ENCODE data around the gene PNMT. TPM values are rescaled to one million over a fixed set of nuclear protein-coding genes. Genes with fewer than 3 reads are reported as not detected.

PNMT gene
- total and polyA plus RNA-seq, 2 of the 8 experiments (the other 6 are each of a cell fraction or from before 2014, with no cell fraction given) = 5.6 to 10.9 TPM

GRCh38 chr17:39626171-39627046 lies 41.8 kb upstream of the PNMT start, which contains the start of gene PPP1R1B (continued):
- TF ChIP-seq RNF2 (IDR thresholded peaks at IDR 0.05; ENCODE audit: borderline replicate concordance, low read depth, low read length, missing control alignments, poor library complexity, severe bottlenecking) (no peak), HDAC2 (IDR thresholded peaks at IDR 0.05; ENCODE audit: borderline replicate concordance in 1 of 2, low read depth in 2 of 2, low read length in 2 of 2) (peak in 1 of 2 experiments; percentile 10; a peak in 2 of 4 replicates), CTBP2 (IDR thresholded peaks at IDR 0.05; ENCODE audit: borderline replicate concordance, insufficient read depth, insufficient read length, low read length) (peak; percentile 67), EGR1 (IDR thresholded peaks at IDR 0.05; ENCODE audit: borderline replicate concordance, low read depth, low read length) (no peak), POU5F1 (IDR thresholded peaks at IDR 0.05; ENCODE audit: low read depth, low read length) (no peak), KDM1A (IDR thresholded peaks at IDR 0.05; ENCODE audit: borderline replicate concordance, low read length) (peak; percentile 31; the same call in 1 of the 2 replicates), POLR2A (IDR thresholded peaks at IDR 0.05; ENCODE audit: control extremely low read depth in 1 of 2, low read depth in 2 of 2, low read length in 2 of 2) (no peak), CEBPB (IDR thresholded peaks at IDR 0.05; ENCODE audit: low read depth, low read length) (no peak), EZH2 (IDR thresholded peaks at IDR 0.05; ENCODE audit: low read depth, low read length, severe bottlenecking) (no peak), SP2 (IDR thresholded peaks at IDR 0.05; ENCODE audit: low read length) (no peak)
- TF ChIP-seq, protein P1, sequence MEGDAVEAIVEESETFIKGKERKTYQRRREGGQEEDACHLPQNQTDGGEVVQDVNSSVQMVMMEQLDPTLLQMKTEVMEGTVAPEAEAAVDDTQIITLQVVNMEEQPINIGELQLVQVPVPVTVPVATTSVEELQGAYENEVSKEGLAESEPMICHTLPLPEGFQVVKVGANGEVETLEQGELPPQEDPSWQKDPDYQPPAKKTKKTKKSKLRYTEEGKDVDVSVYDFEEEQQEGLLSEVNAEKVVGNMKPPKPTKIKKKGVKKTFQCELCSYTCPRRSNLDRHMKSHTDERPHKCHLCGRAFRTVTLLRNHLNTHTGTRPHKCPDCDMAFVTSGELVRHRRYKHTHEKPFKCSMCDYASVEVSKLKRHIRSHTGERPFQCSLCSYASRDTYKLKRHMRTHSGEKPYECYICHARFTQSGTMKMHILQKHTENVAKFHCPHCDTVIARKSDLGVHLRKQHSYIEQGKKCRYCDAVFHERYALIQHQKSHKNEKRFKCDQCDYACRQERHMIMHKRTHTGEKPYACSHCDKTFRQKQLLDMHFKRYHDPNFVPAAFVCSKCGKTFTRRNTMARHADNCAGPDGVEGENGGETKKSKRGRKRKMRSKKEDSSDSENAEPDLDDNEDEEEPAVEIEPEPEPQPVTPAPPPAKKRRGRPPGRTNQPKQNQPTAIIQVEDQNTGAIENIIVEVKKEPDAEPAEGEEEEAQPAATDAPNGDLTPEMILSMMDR (IDR thresholded peaks at IDR 0.05; ENCODE audit: control extremely low read depth in 1 of 3, insufficient read depth in 1 of 3, low read depth in 1 of 3, low read length in 3 of 3) = no peak
